ENCODE results near the gene SMYD1.

SMYD1 gene

GRCh38 chr2:88066543-88066942 is 1.1 kb upstream of the SMYD1 start:
- in situ Hi-C loops (cut with MboI; ENCODE audit: low pct_unique_long_range_greater_than_20kb, low sequenced_read_pairs, unreplicated experiment), result loop anchor here (10.0 kb wide), 1 partner anchor 98 kb away; no protein-coding TSS in a partner anchor
- no peak for TF ChIP-seq CTCF (IDR thresholded peaks at IDR 0.05; ENCODE audit: extremely low read depth, insufficient read depth, missing control alignments)

GRCh38 chr2:88067189-88067588 is 436 bp upstream of the SMYD1 start:
- in situ Hi-C loops (cut with MboI; ENCODE audit: low pct_unique_long_range_greater_than_20kb, low sequenced_read_pairs, unreplicated experiment), result loop anchor here (10.0 kb wide), 1 partner anchor 98 kb away; no protein-coding TSS in a partner anchor
- DNase-seq (ENCODE audit: low spot score), result no peak
- no peak for TF ChIP-seq CTCF (IDR thresholded peaks at IDR 0.05; ENCODE audit: extremely low read depth, insufficient read depth, missing control alignments)

More at GRCh38 chr2:88066543-88066942, 1.1 kb upstream of the SMYD1 start:
- no peak for DNase-seq (ENCODE audit: low spot score)

GRCh38 chr2:88068044-88068443 is 419 bp downstream of the SMYD1 start:
- DNase-seq (ENCODE audit: low spot score), result no peak
- TF ChIP-seq CTCF (IDR thresholded peaks at IDR 0.05; ENCODE audit: extremely low read depth, insufficient read depth, missing control alignments), result no peak
- in situ Hi-C loops (cut with MboI; ENCODE audit: low pct_unique_long_range_greater_than_20kb, low sequenced_read_pairs, unreplicated experiment), result loop anchor here (10.0 kb wide), 1 partner anchor 97 kb away; no protein-coding TSS in a partner anchor

GRCh38 chr2:88069117-88069516 is 1.5 kb downstream of the SMYD1 start:
- DNase-seq (ENCODE audit: low spot score), result no peak
- no peak for TF ChIP-seq CTCF (IDR thresholded peaks at IDR 0.05; ENCODE audit: extremely low read depth, insufficient read depth, missing control alignments)
- in situ Hi-C loops (cut with MboI; ENCODE audit: low pct_unique_long_range_greater_than_20kb, low sequenced_read_pairs, unreplicated experiment), result loop anchor here (10.0 kb wide), 1 partner anchor 96 kb away; no protein-coding TSS in a partner anchor

GRCh38 chr2:88070055-88070454 is 2.4 kb downstream of the SMYD1 start:
- no peak for DNase-seq (ENCODE audit: low spot score)
- TF ChIP-seq CTCF (IDR thresholded peaks at IDR 0.05; ENCODE audit: extremely low read depth, insufficient read depth, missing control alignments), result no peak
- in situ Hi-C loops (cut with MboI; ENCODE audit: low pct_unique_long_range_greater_than_20kb, low sequenced_read_pairs, unreplicated experiment), result no loop called here

- no peak for TF ChIP-seq CTCF (IDR thresholded peaks at IDR 0.05; ENCODE audit: extremely low read depth, insufficient read depth, missing control alignments)
- in situ Hi-C loops (cut with MboI; ENCODE audit: low pct_unique_long_range_greater_than_20kb, low sequenced_read_pairs, unreplicated experiment), result no loop called here
- DNase-seq (ENCODE audit: low spot score), result no peak
These were observed 3.7 kb downstream of the SMYD1 start for GRCh38 chr2:88071365-88071764.

- in situ Hi-C loops (cut with MboI; ENCODE audit: low pct_unique_long_range_greater_than_20kb, low sequenced_read_pairs, unreplicated experiment), result no loop called here
- no peak for TF ChIP-seq CTCF (IDR thresholded peaks at IDR 0.05; ENCODE audit: extremely low read depth, insufficient read depth, missing control alignments)
- DNase-seq (ENCODE audit: low spot score), result no peak
These were observed 6.5 kb downstream of the SMYD1 start for GRCh38 chr2:88074150-88074549.
